Stimulated activated CD8-positive, alpha-beta memory T cell treated with anti-CD3 and anti-CD28 coated beads, Interleukin-15, amount 100 ng/mL, for 24 hours (primary cell): Measurements from ENCODE around the gene KLHDC7B.

ENCODE experiments used
- DNase-seq: peaks from one replicate; pipeline ENCODE4 v3.0.0-alpha.2; 2020; ENCODE audit warnings: low read depth

Gene KLHDC7B

GRCh38 chr22:50545522-50546325, at the start of gene KLHDC7B:
Gene KLHDC7B, plus strand, starts transcription at chr22:50545899. Its CDS starts 345 bp downstream, at chr22:50546244.
- no peak for DNase-seq

DNA sequence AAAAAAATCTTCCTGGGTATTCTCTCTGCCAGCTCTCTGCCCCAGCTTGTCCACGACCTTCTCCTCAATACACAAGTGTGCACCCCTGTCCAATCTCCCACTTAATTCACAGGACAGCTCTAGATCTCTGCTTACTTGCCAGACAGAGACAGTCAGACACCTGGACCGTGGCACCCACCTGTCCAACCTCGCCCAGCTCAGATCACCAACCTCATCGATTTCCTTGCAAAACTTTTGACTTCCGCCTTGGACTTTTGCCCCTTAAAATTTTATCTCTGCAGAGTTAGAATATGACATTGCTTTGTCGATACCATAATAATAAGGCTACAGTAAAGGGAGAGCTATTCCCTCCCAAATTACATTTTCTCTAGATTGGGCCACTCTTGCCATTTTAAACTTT, 48.6 kb upstream of the KLHDC7B start:
- DNase-seq: no peak

- DNase-seq: no peak
Observed at GRCh38 chr22:50498322-50498890, 47.3 kb upstream of the KLHDC7B start.

DNA sequence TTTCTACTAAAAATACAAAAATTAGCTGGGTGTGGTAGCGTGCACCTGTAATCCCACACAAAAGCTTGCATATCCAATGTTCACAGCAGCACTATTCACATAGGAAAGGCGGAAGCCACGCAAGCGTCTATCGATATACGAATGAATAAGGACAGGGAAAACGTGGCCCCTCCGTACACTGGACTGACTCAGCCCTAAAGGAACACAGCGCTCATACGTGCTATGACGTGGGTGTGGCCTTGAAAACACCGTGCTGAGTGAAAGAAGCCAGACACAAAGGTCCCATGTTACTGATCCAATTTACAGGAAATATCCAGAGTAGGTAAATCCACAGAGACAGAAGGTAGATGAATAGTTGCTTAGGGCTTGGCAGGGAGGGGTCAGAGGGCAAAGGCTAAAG, 45.2 kb upstream of the KLHDC7B start:
- DNase-seq: no peak

- DNase-seq: no peak
Observed at GRCh38 chr22:50502096-50502495, 43.6 kb upstream of the KLHDC7B start.

DNA sequence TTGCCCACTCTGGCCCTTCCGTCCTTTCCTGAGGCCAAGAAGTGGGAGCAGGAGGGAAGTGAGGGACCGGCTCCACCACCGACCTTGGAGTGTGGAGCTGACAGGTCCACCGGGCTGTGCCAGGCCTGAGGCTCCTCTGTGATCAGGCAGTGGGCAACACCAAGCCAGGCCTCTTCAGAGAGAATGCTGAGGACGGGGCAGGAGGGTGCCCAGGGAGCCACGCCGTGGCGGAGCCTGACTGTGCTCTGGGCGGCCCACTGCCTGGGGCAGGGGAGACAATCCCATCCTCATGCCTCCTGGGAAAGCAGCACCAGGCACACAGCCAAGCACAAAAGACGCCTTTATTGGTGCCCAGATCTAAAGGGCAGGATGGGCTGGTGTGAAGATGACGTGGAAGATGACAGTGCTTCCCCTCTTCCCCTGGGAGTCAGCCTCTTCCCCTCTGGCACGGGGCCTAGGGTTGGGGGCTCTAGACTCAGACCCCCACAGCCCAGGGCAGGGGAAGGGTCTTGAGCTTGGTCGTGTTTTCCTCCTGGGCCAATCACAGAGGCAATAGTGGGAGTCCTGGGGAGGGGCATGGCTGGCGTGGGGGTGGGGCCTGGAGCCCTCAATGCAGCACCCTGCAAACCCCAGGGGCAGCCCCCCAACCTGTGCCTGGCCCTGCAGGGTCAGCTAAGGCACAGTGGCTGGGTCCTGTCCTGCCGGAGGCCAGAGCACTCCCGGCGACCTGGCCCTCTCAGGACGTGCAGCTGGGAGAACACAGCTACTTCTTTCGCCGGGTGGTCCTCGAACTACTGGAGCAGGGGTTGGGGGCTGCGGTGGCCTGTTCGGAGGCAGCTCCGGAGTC, 42.8 kb upstream of the KLHDC7B start:
- DNase-seq: no peak

- no peak for DNase-seq
Observed at GRCh38 chr22:50503475-50504145, 42.1 kb upstream of the KLHDC7B start.

DNA sequence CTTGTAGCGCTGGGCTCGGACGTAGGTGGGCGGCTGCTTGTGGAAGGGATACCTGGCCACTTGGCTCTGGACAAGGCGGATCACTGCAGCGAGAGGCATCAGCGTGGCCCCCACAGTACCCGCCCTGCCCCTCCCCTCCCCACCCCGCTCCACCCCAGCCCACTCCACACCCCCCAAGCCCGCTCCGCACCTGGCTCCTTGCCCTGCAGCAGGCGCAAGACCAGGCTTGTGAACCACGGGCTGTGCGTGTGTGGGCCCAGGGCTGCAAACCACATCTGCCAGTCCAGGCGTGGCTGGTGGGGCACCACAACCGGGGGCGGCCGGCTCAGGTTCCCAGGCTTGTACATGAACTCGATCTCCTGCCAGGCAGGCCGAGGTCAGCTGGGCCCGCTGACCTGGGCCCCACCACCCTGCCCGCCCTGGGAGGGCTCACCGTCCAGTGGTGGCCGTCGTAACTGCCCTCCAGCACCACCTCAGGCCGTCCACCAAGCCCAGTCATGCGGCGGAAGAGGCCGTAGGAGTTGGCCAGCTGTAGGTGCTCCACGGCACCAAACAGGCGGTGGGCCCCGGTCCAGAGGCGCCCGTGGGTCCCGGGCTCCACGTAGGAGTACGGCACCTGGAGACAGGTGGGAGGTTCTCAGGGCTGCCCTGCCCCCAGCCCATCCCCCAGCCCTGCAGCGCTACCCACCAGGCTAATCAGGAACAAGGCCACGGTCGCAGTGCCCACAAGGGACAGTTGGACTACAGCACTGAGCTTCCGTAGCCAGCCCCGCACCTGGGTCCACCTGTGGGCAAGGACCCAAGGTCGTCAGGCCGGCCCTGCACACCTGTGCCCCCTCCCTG, 41.1 kb upstream of the KLHDC7B start:
- no peak for DNase-seq

DNA sequence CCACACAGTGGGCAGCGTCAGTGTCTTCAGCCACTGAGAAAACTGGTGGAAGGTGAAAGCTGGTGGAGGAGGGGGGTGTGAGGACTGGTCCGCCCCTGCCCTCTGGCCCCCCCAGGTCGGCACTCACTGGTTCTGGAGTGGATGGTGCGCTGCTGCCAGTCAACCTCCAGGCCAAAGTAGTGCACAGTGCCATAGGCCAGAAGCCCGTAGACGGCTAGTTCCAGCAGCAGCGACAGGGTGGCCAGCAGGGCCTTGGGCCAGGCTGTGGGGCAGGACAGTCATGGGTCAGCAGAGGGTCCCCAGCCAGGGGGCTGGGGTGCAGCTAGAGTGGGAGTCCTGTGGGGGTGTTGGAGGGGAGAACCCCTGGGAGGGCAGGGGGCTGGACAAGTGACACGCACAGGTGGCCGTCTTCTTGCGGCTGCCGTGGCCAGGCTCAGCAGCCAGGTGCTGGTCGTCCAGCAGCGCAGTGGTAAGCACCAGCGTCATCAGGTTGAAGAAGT, 40.4 kb upstream of the KLHDC7B start:
- DNase-seq: no peak

- DNase-seq: no peak
Observed at GRCh38 chr22:50505776-50506610, 39.7 kb upstream of the KLHDC7B start.

DNA sequence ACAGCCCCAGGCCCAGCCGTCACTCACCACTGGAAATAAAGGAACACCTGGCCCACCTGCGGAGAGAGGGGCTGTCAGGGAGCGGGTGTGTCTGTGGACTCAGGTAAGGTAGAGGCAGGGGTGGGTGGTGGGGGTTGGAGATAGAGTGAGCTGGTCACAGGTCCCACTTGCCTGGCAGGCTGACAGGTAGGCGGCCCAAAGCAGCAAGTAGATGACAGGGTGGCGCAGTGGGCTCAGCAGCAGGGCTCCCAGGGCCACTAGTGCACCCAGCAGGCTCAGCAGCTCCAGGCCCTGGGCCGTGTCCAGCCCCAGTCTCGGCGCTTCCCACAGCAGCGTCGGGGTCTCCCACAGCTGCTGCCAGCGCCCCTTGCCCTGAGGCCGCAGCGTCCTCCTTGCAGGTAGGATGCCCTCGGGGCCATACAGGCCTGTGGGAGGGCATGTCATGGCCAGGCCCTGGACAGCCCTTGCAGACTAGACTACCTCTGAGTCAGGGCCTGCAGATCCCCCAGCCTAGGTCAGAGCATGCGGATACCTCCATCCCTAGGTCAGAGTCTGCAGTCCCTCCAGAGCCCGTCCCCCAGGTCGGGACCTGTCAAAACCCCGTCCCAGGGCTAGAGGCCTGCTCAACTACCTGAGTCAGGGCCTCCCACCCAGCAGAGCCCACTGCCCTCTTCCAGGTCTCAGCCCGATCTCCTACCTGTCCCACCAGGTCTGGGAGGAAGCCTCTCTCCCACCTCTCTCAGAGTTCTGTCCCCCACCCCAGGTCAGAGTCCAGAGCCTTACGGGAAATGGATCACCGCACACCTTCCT, 38.9 kb upstream of the KLHDC7B start:
- no peak for DNase-seq

- peak; percentile 86 for DNase-seq
Observed at GRCh38 chr22:50507421-50507990, 38.2 kb upstream of the KLHDC7B start, which contains the start of gene LMF2. Gene LMF2, minus strand, starts transcription at chr22:50507702. Its CDS starts 27 bp downstream, at chr22:50507675.

- peak; percentile 99 for DNase-seq
Observed at GRCh38 chr22:50507991-50508884, 37.5 kb upstream of the KLHDC7B start, which contains the start of gene NCAPH2. Gene NCAPH2, plus strand, starts transcription at chr22:50508224. Its CDS starts 114 bp downstream, at chr22:50508338.

DNA sequence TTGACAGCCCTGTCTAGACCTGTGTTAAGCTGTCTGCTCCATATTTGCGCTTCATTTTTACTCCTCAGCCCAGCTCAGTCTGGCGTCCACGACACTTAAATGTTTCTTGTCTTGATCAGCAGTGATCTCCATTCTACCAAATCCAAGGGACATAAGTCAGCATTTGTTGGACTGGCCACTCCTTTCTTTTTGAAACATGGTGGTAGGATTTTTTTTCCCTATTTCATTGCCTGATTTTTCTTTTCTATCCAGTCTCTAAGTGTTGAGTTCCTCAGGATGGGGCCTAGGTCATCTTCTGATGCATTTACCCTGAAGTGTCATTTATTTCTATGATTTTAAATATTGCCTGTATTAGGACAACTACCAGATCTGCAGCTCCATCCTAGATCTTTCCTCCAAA, 36.8 kb upstream of the KLHDC7B start:
- DNase-seq: no peak

DNA sequence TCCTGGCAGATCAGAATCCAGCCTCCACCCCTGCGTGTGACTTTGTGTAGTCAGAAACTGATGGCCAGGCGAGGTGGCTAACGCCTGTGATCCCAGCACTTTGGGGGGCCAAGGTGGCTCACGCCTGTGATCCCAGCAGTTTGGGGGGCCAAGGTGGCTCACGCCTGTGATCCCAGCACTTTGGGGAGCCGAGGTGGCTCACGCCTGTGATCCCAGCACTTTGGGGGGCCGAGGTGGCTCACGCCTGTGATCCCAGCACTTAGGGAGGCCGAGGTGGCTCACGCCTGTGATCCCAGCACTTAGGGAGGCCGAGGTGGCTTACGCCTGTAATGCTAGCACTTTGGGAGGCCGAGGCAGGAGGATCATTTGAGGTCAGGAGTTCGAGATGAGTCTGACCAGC, 32.5 kb upstream of the KLHDC7B start:
- DNase-seq: no peak

DNA sequence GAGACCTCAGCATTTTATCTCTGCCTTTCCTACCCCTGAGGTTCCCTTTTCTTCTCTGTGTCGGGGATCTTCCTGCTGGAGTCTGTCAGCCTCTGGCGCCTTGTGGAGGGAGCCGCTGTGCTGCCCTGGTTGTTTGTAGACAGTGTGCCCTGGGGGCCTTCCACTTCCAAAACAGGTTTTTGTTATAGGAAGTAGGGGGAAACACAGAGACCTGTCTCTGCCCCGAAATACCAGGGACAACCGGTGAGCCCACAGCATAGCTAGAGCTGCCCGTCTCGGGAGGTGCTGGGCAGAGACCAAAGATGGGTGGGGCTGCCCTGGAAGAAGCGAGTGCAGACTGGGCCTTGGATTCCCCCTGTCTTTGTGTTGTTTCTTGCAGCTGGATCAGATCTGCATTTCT, 29.6 kb upstream of the KLHDC7B start:
- DNase-seq: no peak

DNA sequence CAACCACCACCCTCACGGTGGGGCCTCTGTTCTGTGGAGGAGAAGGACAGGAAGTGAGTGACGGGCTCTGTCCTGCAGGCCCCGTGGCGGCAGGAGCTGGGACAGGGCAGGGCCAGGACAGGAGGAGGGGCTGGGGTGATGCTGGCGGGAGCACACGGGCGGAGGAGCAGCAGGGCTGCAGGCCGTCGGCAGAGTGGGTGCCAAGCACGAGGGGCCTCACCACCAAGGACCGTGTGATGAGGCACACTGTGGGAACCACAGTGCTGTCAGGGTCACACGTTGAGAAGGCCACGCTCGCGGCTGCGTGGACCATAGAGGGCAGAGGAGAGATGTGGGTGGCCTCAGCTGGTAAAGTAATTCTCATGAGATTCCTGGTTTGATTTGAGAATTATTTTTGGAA, 28.8 kb upstream of the KLHDC7B start:
- no peak for DNase-seq
